ENCODE measurements around the gene ANXA2. TPM values are rescaled to one million over a fixed set of nuclear protein-coding genes. Genes with fewer than 3 reads are reported as not detected.
A peak's percentile ranks its signal among the peaks of the same experiment; 100 is the strongest.

ANXA2 gene
- total RNA-seq, 1 experiment from 2014 or later, result 1,903 TPM

DNA sequence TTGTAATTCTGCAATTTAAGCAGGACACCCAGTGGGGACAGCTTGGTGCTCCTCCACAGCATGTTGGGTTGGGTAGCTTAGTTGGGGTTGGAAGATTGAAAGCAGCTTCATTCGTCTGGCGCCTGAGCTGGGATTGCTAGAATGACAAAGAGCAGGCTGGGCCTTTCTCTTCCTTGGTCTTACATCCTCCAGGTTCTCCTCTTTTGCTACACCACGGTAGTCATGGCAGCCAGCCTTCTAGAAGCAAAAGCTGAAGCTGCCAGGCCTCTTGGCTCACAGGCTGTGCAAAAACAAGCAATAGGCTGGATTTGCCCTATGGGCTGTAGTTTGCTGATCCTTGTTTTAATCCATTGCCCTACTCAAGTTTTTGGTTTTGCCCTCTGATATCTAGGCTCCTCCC is 3.2 kb upstream of the ANXA2 start:
- BruUV-seq (replicated peaks), result no TSS peak
- TF ChIP-seq, protein P1, sequence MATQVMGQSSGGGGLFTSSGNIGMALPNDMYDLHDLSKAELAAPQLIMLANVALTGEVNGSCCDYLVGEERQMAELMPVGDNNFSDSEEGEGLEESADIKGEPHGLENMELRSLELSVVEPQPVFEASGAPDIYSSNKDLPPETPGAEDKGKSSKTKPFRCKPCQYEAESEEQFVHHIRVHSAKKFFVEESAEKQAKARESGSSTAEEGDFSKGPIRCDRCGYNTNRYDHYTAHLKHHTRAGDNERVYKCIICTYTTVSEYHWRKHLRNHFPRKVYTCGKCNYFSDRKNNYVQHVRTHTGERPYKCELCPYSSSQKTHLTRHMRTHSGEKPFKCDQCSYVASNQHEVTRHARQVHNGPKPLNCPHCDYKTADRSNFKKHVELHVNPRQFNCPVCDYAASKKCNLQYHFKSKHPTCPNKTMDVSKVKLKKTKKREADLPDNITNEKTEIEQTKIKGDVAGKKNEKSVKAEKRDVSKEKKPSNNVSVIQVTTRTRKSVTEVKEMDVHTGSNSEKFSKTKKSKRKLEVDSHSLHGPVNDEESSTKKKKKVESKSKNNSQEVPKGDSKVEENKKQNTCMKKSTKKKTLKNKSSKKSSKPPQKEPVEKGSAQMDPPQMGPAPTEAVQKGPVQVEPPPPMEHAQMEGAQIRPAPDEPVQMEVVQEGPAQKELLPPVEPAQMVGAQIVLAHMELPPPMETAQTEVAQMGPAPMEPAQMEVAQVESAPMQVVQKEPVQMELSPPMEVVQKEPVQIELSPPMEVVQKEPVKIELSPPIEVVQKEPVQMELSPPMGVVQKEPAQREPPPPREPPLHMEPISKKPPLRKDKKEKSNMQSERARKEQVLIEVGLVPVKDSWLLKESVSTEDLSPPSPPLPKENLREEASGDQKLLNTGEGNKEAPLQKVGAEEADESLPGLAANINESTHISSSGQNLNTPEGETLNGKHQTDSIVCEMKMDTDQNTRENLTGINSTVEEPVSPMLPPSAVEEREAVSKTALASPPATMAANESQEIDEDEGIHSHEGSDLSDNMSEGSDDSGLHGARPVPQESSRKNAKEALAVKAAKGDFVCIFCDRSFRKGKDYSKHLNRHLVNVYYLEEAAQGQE (IDR thresholded peaks at IDR 0.05; ENCODE audit: insufficient read depth in 1 of 2, low read depth in 2 of 2, low read length in 1 of 2), result no peak
- no peak for TF ChIP-seq POLR2AphosphoS5 (IDR thresholded peaks at IDR 0.05; ENCODE audit: low read depth, low read length)
- TF ChIP-seq SIN3A (IDR thresholded peaks at IDR 0.05; ENCODE audit: borderline replicate concordance, insufficient read depth, low read depth, low read length), result no peak
- no peaks in the 10 kb centered on the region for H3K27me3 ChIP-seq (ENCODE audit: control insufficient read depth, insufficient read depth, low read length)
- H3K9me3 ChIP-seq (ENCODE audit: control insufficient read depth, insufficient read depth, low read depth, low read length), result no peaks in the 10 kb centered on the region
- H3K27ac ChIP-seq (ENCODE audit: low read length), result peak overlapping the region; percentile 98
- in situ Hi-C loops (cut with HindIII; ENCODE audit: low pct_unique_long_range_greater_than_20kb, low sequenced_read_pairs) (no loop called here), intact Hi-C loops (cut with micrococcal nuclease; ENCODE audit: unreplicated experiment) (no loop called here)
- POLR2A ChIA-PET, result interaction anchor here (0.7 to 1.1 kb wide), 2 partner anchors 23 to 1493 kb away, joined by 3 read pairs; no protein-coding TSS in a partner anchor
- H3K4me1 ChIP-seq (ENCODE audit: control insufficient read depth, insufficient read depth, low read length), result peaks cover 30% of the 10 kb centered on the region
- CTCF ChIA-PET, result no interaction called here
- no peak overlapping the region for H3K4me3 ChIP-seq (ENCODE audit: low read depth in 2 of 2, low read length in 2 of 2)
- ATAC-seq (no peak), DNase-seq (ENCODE audit: low read depth, low spot score) (no peak)
- H3K36me3 ChIP-seq (ENCODE audit: control insufficient read depth, insufficient read depth, low read length), result peaks cover 7% of the 10 kb centered on the region

DNA sequence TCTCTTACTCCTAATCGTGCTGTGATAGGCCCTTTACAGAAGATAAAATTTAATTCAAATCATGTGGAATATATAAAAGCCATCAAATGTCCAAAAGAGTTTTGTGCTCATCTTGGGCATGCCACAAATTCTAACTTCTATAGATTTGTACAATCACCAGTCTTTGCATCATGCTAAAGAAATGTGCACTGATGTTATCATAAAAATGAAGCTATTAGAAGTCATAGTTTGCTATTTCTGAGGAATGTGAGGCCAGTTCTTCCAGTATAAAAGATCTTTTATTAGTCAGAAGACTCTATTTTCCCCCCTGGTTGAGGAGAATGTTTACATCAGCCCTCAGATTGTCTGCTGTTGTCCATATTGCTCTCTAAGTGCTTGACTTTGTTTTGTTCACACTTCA is 2.1 kb upstream of the ANXA2 start:
- Histone ChIP-seq H3K27me3 (ENCODE audit: control insufficient read depth, insufficient read depth, low read length) (no peaks in the 10 kb centered on the region), H3K36me3 (ENCODE audit: control insufficient read depth, insufficient read depth, low read length) (peaks cover 17% of the 10 kb centered on the region), H3K9me3 (ENCODE audit: control insufficient read depth, insufficient read depth, low read depth, low read length) (no peaks in the 10 kb centered on the region), H3K27ac (ENCODE audit: low read length) (peak overlapping the region; percentile 98), H3K4me1 (ENCODE audit: control insufficient read depth, insufficient read depth, low read length) (peaks cover 38% of the 10 kb centered on the region), H3K4me3 (ENCODE audit: low read depth in 2 of 2, low read length in 2 of 2) (no peak overlapping the region)
- TF ChIP-seq, protein P1 (IDR thresholded peaks at IDR 0.05; ENCODE audit: insufficient read depth in 1 of 2, low read depth in 2 of 2, low read length in 1 of 2), result no peak
- TF ChIP-seq TCF7L2 (IDR thresholded peaks at IDR 0.05; ENCODE audit: low read depth, low read length) (no peak), POLR2AphosphoS5 (IDR thresholded peaks at IDR 0.05; ENCODE audit: low read depth, low read length) (no peak), SIN3A (IDR thresholded peaks at IDR 0.05; ENCODE audit: borderline replicate concordance, insufficient read depth, low read depth, low read length) (no peak)
- TF ChIP-seq, protein P2, sequence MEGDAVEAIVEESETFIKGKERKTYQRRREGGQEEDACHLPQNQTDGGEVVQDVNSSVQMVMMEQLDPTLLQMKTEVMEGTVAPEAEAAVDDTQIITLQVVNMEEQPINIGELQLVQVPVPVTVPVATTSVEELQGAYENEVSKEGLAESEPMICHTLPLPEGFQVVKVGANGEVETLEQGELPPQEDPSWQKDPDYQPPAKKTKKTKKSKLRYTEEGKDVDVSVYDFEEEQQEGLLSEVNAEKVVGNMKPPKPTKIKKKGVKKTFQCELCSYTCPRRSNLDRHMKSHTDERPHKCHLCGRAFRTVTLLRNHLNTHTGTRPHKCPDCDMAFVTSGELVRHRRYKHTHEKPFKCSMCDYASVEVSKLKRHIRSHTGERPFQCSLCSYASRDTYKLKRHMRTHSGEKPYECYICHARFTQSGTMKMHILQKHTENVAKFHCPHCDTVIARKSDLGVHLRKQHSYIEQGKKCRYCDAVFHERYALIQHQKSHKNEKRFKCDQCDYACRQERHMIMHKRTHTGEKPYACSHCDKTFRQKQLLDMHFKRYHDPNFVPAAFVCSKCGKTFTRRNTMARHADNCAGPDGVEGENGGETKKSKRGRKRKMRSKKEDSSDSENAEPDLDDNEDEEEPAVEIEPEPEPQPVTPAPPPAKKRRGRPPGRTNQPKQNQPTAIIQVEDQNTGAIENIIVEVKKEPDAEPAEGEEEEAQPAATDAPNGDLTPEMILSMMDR (IDR thresholded peaks at IDR 0.05), result no peak
- ChIA-PET CTCF (no interaction called here), POLR2A (interaction anchor here (0.6 to 1.1 kb wide), 2 partner anchors 24 to 28 kb away, joined by 3 to 5 read pairs; no protein-coding TSS in a partner anchor)
- intact Hi-C loops (cut with micrococcal nuclease; ENCODE audit: unreplicated experiment), result no loop called here
- no TSS peak for BruUV-seq (replicated peaks)
- ATAC-seq (no peak), DNase-seq (ENCODE audit: low read depth, low spot score) (no peak)
- in situ Hi-C loops (cut with HindIII; ENCODE audit: low pct_unique_long_range_greater_than_20kb, low sequenced_read_pairs), result no loop called here

Measured in Panc1 (cell line).